Measurements from ENCODE around the gene NOG.

Gene NOG

GRCh38 chr17:56597495-56597990 is 4.0 kb downstream of the NOG start:
- no peak for FAIRE-seq

GRCh38 chr17:56598466-56598865 is 5.0 kb downstream of the NOG start:
- no peak for FAIRE-seq

GRCh38 chr17:56599088-56599487 is 5.6 kb downstream of the NOG start:
- no peak for FAIRE-seq

- no peak for FAIRE-seq
These were observed 6.1 kb downstream of the NOG start for GRCh38 chr17:56599566-56599965.

- FAIRE-seq: no peak
These were observed 6.8 kb downstream of the NOG start for GRCh38 chr17:56600256-56600655.

GRCh38 chr17:56601591-56601990 is 8.1 kb downstream of the NOG start:
- no peak for FAIRE-seq

- FAIRE-seq: no peak
These were observed 9.0 kb downstream of the NOG start for GRCh38 chr17:56602292-56603130.

GRCh38 chr17:56603486-56604238 is 10.2 kb downstream of the NOG start:
- no peak for FAIRE-seq

- no peak for FAIRE-seq
These were observed 11.3 kb downstream of the NOG start for GRCh38 chr17:56604691-56605290.

GRCh38 chr17:56608944-56609343 is 15.4 kb downstream of the NOG start:
- FAIRE-seq: no peak

- FAIRE-seq: no peak
These were observed 16.8 kb downstream of the NOG start for GRCh38 chr17:56610321-56610720.

- no peak for FAIRE-seq
These were observed 19.6 kb downstream of the NOG start for GRCh38 chr17:56613131-56613530.

GRCh38 chr17:56614522-56614921 is 21.0 kb downstream of the NOG start:
- no peak for FAIRE-seq

- no peak for FAIRE-seq
These were observed 22.7 kb downstream of the NOG start for GRCh38 chr17:56616239-56616638.

- FAIRE-seq: no peak
These were observed 29.9 kb downstream of the NOG start for GRCh38 chr17:56623383-56623782.

- no peak for FAIRE-seq
These were observed 30.8 kb downstream of the NOG start for GRCh38 chr17:56624309-56624708.

GRCh38 chr17:56624912-56625311 is 31.4 kb downstream of the NOG start:
- no peak for FAIRE-seq

GRCh38 chr17:56629531-56630075 is 36.1 kb downstream of the NOG start:
- no peak for FAIRE-seq

- FAIRE-seq: no peak
These were observed 36.7 kb downstream of the NOG start for GRCh38 chr17:56630202-56630601.

- FAIRE-seq: no peak
These were observed 40.2 kb downstream of the NOG start for GRCh38 chr17:56633681-56634080.

- no peak for FAIRE-seq
These were observed 42.1 kb downstream of the NOG start for GRCh38 chr17:56635641-56636040.

GRCh38 chr17:56636265-56636664 is 42.8 kb downstream of the NOG start:
- no peak for FAIRE-seq

GRCh38 chr17:56637254-56637653 is 43.8 kb downstream of the NOG start:
- FAIRE-seq: no peak

Measured in islet of Langerhans (tissue), 1 donor.